AG10803 (cell line): ENCODE data around the gene BTN3A1.
"Not testable (repeated sequence)": the region's sequence is repeated elsewhere in the genome, so short reads cannot be mapped to it uniquely, and the experiment has no call there.

Experiments
- DNase-seq: peaks from one replicate; pipeline ENCODE4 v3.0.0; 2010; ENCODE audit warnings: low read depth
- H3K4me3 ChIP-seq: 2 replicates; pipeline ENCODE4 v1.5.1; 2011; ENCODE audit warnings: mild to moderate bottlenecking, low read length, control low read depth
- TF ChIP-seq, protein P1 (sequence below): conservative IDR thresholded peaks from 2 replicates; pipeline ENCODE4 v1.5.1; 2011; ENCODE audit warnings: mild to moderate bottlenecking, low read length, control low read depth, inconsistent platforms

The BTN3A1 gene

DNA sequence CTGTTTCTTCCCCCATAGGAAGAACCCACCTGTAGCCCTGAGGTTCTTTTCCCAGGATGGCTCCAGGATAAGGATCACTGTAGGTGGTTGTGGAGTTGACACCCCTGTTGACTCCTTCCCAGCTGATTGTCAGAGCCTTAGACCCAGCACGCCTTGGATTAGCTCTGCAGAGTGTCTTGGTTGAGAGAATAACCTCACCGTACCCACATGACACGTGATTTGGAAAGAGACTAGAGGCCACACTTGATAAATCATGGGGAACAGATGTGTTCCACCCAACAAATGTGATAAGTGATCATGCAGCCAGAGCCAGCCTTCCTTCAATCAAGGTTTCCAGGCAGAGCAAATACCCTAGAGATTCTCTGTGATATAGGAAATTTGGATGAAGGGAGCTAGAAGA lies 12.2 kb downstream of the BTN3A1 start:
- H3K4me3 ChIP-seq: no peak overlapping the region
- DNase-seq: no peak
- TF ChIP-seq, protein P1, sequence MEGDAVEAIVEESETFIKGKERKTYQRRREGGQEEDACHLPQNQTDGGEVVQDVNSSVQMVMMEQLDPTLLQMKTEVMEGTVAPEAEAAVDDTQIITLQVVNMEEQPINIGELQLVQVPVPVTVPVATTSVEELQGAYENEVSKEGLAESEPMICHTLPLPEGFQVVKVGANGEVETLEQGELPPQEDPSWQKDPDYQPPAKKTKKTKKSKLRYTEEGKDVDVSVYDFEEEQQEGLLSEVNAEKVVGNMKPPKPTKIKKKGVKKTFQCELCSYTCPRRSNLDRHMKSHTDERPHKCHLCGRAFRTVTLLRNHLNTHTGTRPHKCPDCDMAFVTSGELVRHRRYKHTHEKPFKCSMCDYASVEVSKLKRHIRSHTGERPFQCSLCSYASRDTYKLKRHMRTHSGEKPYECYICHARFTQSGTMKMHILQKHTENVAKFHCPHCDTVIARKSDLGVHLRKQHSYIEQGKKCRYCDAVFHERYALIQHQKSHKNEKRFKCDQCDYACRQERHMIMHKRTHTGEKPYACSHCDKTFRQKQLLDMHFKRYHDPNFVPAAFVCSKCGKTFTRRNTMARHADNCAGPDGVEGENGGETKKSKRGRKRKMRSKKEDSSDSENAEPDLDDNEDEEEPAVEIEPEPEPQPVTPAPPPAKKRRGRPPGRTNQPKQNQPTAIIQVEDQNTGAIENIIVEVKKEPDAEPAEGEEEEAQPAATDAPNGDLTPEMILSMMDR: no peak

DNA sequence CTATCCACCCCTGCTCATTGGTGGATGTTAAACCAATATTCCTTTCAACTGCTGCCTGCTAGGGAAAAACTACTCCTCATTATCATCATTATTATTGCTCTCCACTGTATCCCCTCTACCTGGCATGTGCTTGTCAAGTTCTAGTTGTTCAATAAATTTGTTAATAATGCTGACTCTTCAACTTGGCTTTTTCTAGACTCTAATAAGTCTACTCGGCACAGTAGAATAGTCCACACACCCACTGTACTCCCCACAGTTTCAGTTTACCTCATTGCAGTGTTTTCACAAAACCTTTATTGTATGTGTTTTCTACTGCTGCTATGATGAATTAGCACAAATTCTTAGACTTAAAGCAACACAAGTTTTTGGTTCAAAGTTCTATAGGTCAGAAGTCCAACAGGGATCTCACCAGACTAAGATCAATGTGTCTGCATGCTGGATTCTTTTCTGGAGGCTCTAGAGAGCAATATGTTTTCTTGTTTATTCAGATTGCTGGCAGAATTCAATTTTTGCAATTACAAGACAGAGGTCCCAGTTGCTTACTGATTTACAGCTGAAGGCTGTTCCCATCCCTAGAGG lies 13.1 kb downstream of the BTN3A1 start:
- no peak for DNase-seq
- TF ChIP-seq, protein P1: no peak
- no peak overlapping the region for H3K4me3 ChIP-seq

DNA sequence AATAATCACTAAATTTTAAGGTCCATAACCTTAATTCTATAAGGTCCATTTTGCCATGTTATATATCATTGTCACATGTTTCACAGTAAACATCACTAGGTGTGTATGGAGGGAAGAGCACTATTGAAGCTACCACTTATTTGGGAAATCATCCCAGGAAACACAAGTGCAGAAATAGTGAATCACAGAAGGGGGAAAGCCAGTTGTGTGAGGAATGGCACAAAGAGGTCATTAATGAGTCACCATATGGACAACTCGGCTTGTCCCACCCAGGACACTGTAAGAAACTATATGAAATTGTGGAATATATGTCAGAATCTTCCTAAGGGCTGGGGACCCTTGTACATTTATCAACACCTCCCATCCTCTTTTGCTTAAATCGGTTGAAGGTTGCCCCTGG lies 13.7 kb downstream of the BTN3A1 start:
- no peak for DNase-seq
- no peak overlapping the region for H3K4me3 ChIP-seq
- TF ChIP-seq, protein P1: no peak

DNA sequence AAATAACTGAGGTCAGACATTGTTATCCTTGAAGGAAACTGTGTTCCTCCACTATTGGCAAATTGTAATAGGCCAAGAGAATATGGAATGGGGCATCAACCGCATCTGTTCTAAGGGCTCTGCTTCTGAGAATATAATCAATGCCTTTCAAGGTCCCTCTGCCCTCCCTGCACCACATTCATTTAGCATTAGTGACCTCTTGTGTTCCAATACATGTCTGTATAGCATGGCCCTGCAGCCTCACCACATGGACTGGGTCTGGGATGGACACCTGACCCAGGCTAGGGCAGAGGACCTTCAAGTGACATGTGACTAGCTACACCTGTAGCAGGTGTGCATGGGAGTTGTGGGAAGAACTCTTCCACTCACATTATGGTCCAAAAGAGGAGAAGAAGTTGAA lies 14.2 kb downstream of the BTN3A1 start:
- DNase-seq: no peak
- no peak overlapping the region for H3K4me3 ChIP-seq
- TF ChIP-seq, protein P1: no peak

DNA sequence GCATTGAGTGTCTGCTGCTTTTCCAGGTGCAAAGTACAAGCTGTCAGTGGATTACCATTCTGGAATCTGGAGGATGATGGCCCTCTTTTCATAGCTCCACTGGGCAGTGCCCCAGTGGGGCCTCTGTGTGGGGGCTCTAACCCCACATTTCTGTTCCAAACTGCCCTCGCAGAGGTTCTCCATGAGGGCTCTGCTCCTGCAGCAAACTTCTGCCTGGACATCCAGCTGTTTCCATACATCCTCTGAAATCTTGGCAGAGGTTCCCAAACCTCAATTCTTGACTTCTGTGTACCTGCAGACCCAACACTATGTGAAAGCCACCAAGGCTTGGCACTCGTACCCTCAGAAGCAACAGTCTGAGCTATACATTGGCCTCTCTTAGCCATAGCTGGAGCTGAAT lies 16.0 kb downstream of the BTN3A1 start:
- not testable (repeated sequence) for H3K4me3 ChIP-seq, DNase-seq

DNA sequence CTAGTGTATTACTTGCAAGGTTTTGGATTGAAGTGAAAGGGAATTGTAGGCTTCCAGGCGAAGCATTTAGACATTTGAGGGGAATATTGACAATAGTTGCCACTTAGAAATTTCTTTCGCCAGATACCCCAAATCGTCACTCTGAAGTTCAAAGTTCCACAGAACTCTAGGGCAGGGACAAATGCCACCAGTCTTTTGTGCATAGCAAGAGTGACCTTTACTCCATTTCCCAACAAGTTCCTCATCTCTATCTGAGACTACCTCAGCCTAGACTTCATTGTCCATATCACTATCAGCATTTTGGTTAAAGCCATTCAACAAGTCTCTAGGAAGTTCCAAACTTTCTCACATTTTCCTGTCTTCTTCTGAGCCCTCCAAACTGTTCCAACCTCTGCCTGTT lies 16.7 kb downstream of the BTN3A1 start:
- H3K4me3 ChIP-seq, DNase-seq: not testable (repeated sequence)

DNA sequence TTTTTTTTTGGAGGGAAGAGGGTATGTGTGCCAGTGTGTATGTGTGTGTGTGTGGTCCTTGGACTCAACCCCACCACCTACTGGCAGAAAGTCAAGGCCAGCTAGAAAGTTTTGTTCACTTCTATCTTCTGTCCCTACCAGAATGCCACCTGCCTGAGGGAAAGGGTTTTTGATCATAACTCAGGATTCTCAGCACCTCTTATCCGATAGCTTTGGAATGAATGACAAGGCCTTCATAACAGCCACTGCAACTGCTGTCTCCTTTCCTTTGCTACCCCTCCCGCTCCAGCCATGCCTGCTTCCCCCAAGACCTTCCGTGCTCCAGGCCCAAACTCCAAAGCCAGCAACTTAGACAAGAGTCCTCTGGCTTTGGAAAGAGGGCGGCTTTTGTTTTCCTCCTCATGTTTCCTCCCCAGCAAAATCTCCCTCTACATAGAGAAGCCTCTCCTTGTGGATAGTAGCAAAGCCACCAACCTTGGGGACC lies 18.7 kb downstream of the BTN3A1 start:
- TF ChIP-seq, protein P1: peak; percentile 34
- peak; percentile 32 for DNase-seq
- peak overlapping the region; percentile 45 for H3K4me3 ChIP-seq

DNA sequence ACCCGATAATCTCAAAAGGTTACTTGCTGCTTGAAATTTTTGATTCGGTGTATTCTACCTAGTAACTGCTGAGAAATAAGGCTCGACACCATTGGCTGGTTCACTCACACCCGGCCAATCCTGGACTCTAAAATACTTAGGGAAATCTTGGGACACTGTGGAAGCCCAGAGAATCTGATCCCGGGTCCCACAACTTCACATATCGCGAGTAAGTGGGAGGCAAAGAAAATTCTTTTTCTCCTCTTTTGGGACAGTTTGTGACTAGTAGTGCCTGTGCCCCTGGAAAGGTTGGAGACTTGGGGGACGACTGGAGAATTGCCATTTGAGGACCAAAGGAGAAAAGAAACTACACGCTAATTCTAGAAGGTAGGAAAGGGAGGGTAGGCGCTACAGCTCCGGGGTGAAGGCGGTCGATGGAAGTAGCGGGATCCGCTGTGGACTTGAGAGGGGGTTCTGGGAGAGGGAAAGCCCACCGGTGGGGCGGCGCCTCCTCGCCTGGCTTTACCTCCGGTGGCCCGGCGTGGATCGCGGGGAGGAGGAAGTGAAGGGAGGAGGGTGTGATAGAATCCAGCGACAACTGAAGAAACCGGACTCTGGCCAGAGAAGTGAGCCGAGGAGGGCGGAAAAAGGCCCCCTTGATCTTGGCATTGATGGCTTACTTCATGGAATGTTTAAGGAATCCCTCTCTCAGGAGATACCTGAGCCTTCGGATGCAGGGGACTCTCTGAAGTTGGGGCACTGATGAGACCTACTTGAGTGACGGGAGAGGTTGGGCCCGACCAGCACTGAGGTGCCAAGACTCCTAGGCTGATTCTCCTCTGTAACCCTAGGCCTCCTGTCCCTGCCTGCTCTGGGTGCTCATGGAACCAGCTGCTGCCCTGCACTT lies 19.4 kb downstream of the BTN3A1 start:
- H3K4me3 ChIP-seq: peak overlapping the region; percentile 92
- TF ChIP-seq, protein P1: no peak
- peak; percentile 88 for DNase-seq
